Epidermal melanocyte (primary cell): ENCODE data around the gene WASF2.
"Not testable (repeated sequence)": the region's sequence is repeated elsewhere in the genome, so short reads cannot be mapped to it uniquely, and the experiment has no call there.

Experiments used
- DNase-seq: peaks from one replicate; pipeline ENCODE4 v3.0.0; 2011; ENCODE audit warnings: low spot score; ENCODE audit not compliant: insufficient read length

Gene WASF2

DNA sequence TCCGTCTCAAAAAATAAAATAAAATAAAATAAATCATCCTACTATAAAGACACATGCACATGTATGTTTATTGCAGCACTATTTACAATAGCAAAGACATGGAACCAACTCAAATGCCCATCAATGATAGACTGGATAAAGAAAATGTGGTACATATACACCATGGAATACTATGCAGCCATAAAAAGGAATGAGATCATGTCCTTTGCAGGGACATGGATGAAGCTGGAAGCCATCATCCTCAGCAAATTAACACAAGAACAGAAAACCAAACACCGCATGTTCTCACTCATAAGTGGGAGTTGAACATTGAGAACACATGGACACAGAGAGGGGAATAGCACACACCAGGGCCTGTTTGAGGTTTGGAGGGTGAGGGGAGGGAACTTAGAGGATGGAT, 11.2 kb upstream of the WASF2 start:
- DNase-seq = not testable (repeated sequence)

- DNase-seq = no peak
These were observed 9.2 kb upstream of the WASF2 start for GRCh38 chr1:27499142-27499541.

DNA sequence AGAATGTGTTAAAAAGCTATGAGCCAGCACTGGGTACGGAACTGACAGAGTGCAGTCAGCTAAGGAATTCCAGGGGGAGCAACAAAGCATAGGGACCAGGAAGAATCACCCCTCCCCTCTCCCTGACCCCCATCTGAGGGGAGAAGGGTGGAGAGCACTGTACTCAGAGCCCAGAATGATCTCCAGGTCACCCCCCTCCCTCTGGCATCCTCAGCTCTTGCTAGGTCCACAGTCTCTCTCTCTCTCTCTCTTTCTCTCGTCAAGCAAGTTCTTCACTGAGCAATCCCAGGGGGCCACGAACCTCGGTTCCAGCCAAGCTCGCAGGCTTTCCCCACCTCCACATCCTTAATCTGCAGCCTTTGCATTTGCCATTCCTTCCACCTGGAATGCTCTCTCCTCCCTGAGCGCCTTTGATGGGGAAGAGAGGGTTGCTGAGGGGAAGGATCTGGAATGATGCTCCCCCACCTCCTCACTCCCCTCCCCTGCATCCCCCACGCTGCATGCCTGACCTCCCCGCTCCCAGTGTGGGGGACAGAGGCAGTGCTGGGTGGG, 6.7 kb upstream of the WASF2 start:
- DNase-seq = no peak

DNA sequence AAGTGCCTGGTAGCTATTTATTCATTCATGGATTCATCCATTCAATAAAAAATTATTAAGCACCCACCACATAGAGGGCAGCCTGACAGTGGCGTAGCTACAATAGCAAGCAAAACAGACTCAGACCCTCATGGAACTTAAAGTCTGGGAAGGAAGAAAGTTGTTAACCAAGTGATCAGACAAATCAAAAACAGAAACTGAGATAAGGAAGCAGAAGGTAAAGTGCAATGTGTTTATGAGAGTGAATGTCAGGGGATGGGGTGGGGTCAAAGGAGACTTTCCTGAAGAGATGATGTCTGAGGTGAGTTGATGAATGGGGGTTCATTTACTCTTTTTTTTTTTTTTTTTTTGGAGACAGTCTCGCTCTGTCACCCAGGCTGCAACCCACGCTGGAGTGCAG, 2.8 kb upstream of the WASF2 start:
- DNase-seq = no peak

- peak; percentile 23 for DNase-seq
These were observed 2.1 kb upstream of the WASF2 start for GRCh38 chr1:27491748-27492700.

GRCh38 chr1:27489501-27489972, 430 bp downstream of the WASF2 start:
- DNase-seq = no peak

DNA sequence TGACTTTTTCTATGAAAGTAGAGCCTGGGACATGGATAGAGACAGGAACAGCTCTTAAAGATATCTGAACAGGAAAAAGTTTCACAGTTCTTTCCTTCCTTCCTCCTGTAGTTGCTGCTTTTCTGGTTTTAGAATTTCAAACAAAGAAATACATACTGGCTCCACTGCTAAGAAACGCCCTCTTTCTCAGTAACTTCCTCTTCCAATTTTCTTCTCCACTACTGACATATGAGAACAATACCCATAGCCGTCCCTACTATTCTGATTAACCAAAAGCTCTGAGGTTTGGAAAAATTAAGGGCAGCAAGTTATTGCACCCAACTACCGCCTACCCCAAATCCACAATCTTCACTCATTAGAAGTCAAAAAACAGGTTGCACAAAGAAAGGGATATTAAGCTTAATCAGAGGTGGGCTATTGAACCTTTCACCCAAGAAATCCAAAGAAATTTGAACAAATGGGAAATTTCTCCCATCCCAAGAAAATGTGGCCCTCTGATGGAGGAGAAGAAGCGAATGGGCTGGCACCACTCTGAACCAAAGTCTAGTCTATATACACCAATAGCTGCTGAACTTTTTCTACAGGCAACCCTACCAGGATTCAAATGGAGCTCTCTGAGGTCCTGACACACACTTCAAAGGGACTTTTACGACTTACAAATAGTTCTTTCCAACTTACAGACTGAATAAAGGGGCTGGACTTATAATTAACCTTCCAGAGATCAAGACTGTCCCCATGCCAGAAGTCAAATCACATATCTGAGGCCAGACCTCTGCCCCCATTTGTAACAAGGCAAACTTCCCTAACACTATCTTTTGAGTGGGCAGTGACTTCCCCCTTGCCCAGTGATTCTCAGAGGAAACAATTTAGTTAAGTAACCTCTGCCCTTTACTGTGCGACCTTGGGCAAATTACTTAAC, 1.7 kb downstream of the WASF2 start:
- DNase-seq = no peak

DNA sequence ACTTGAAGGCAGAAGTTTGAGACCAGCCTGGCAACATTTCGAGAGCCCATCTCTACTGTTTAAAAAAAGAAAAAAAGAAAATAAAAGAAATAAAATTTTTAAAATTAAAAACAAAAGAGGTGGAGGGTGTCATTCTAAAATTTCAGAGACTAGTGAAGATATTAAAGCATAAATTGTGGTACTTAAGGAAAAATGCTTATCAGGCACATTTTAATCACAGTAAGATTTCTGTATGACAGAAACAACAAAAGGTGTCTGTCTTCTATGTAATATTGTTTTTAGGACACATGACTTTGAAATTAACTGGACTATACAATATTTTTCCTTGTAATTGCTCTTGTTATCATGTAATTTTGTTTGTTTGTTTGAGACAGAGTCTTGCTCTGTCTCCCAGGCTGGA, 4.6 kb downstream of the WASF2 start:
- no peak for DNase-seq

GRCh38 chr1:27483659-27484058, 6.3 kb downstream of the WASF2 start:
- DNase-seq = no peak

- no peak for DNase-seq
These were observed 7.9 kb downstream of the WASF2 start for GRCh38 chr1:27481994-27482620.

DNA sequence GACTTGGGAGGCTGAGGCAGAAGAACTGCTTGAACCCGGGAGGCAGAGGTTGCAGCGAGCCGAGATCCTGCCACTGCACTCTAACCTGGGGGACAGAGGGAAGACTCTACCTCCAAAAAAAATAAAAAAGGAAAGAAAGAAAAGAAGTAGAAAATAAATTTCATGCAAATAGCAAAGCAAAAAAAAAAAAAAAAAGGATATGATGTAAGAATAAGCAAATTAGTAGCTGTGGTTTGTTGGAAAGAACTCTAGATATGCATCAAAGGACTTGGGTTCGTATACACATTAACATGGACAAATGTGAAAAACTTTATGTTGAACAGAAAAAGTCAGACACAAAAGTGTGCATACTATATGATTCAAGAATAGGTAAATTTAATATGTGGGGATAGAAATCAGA, 11.9 kb downstream of the WASF2 start:
- no peak for DNase-seq

DNA sequence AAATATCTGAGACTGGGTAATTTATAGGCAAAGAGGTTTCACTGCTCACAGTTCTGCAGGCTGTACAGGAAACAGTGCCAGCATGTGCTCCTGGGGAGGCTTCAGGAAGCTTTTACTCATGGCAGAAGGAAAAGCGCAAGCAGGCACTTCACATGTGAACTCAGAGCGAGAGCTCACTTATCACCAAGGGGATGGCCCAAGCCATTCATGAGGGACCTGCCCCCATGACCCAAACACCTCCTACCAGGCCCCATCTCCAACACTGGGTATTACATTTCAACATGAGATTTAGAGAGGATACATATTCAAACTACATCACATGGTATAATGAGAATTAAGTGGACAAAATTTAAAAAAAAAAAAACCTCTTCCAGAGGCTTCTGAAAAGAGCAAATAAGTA, 13.7 kb downstream of the WASF2 start:
- DNase-seq = no peak

GRCh38 chr1:27475720-27476119, 14.2 kb downstream of the WASF2 start:
- no peak for DNase-seq

DNA sequence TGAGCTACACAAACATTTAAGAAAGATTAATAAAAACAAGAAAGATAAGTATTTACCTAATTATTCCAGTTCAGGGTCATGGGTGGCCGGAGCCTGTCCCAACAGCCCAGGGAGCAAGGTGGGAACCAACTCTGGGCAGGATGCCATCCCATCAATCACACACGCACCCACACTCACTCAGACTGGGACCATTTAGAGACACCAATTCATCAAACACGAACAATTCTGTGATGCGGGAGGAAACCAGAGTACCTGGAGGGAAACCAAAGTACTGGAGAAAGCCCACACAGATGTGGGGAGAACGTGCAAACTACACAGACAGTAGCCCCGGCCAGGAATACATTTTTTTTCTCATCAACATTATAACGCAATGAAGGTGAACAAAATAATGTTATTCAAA, 16.2 kb downstream of the WASF2 start:
- no peak for DNase-seq

DNA sequence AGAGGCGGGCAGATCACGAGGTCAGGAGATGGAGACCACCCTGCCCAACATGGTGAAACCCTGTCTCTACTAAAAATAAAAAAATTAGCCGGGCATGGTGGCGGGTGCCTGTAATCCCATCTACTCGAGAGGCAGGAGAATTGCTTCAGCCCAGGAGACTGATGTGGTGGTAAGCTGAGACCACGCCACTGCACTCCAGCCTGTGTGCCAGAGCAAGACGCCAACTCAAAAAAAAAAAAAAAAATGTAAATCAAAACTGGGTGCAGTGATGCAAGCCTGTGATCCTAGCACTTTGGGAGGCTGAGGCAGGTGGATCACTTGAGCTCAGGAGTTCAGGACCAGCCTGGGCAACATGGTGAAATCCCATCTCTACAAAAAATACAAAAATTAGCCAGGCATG, 17.9 kb downstream of the WASF2 start:
- DNase-seq = not testable (repeated sequence)

DNA sequence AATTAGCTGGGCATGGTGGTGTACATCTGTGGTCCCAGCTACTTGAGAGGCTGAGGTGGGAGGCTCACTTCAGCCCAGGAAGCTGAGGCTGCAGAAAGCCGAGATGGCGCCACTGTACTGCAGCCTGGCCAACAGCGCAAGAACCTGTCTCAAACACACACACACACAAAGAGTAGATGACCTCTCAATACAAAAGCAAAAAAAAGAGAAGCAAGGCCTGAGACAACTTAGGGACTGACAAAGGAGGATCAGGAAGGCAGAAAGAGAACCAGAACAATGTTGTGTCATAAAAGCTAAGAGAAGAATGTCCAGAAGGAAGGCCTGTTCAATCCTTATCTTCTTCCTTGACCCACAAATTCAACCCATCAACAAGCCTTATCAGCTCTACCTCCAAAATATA, 18.5 kb downstream of the WASF2 start:
- no peak for DNase-seq

DNA sequence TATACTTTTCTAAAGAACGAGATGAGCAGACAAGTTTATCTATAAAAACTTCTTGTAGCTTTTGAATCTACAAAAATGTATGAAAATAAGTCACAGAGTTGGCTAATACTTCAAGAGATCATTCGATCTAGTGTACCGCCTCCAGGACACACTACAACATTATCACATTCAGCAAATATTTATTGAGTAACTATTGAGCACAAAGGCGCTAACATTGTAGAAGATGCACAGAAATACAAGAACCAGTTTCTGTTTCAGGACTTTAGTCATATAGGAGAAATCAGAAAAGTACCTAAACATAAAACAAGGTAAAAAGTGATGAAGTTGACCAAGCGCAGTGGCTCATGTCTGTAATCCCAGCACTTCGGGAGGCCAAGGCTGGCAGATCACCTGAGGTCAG, 20.6 kb downstream of the WASF2 start:
- no peak for DNase-seq

GRCh38 chr1:27468378-27468777, 21.6 kb downstream of the WASF2 start:
- not testable (repeated sequence) for DNase-seq

GRCh38 chr1:27464926-27465647, 24.9 kb downstream of the WASF2 start:
- no peak for DNase-seq

DNA sequence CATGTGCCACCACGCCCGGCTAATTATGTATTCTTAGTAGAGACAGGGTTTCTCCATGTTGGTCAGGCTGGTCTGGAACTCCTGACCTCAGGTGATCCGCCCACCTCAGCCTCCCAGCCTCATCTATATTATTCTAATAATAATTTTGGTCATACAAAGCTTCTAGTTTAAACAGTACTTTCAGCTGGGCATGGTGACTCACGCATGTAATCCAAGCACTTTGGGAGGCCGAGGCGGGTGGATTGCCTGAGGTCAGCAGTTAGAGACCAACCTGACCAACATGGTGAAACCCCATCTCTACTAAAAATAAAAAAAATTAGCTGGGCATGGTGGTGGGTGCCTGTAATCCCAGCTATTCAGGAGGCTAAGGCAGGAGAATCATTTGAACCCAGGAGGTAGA, 26.1 kb downstream of the WASF2 start:
- not testable (repeated sequence) for DNase-seq

DNA sequence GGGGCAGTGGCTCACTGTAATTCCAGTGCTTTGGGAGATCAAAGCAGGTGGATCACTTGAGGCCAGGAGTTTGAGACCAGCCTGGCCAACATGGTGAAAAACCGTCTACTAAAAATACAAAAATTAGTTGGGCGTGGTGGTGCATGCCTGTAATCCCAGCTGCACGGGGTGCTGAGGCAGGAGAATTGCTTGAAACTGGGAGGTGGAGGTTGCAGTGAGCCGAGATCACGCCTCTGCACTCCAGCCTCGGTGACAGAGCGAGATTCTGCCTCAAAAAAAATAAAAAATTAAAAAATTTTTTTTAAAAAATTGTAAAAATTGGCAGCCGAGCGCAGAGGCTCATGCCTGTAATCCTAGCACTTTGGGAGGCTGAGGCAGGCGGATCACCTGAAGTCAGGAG, 31.4 kb downstream of the WASF2 start:
- DNase-seq = not testable (repeated sequence)
